GM12864 (cell line): ENCODE data around the gene SACS.
"Not testable (repeated sequence)": the region's sequence is repeated elsewhere in the genome, so short reads cannot be mapped to it uniquely, and the experiment has no call there.

Experiments used
- DNase-seq: peaks from one replicate; pipeline ENCODE4 v3.0.0-alpha.2; 2011; ENCODE audit warnings: low read depth
- H3K4me3 ChIP-seq: 2 replicates; pipeline ENCODE4 v1.5.1; 2011; ENCODE audit warnings: mild to moderate bottlenecking, low read depth, low read length, control low read depth
- TF ChIP-seq, protein P1 (sequence below): IDR thresholded peaks from 2 replicates; pipeline ENCODE4 v1.5.1; 2011; ENCODE audit warnings: low read depth, mild to moderate bottlenecking, moderate library complexity, low read length, control low read depth, inconsistent platforms; ENCODE audit errors: missing control alignments

Gene SACS

GRCh38 chr13:23445794-23446193, 12.3 kb upstream of the SACS start:
- TF ChIP-seq, protein P1, sequence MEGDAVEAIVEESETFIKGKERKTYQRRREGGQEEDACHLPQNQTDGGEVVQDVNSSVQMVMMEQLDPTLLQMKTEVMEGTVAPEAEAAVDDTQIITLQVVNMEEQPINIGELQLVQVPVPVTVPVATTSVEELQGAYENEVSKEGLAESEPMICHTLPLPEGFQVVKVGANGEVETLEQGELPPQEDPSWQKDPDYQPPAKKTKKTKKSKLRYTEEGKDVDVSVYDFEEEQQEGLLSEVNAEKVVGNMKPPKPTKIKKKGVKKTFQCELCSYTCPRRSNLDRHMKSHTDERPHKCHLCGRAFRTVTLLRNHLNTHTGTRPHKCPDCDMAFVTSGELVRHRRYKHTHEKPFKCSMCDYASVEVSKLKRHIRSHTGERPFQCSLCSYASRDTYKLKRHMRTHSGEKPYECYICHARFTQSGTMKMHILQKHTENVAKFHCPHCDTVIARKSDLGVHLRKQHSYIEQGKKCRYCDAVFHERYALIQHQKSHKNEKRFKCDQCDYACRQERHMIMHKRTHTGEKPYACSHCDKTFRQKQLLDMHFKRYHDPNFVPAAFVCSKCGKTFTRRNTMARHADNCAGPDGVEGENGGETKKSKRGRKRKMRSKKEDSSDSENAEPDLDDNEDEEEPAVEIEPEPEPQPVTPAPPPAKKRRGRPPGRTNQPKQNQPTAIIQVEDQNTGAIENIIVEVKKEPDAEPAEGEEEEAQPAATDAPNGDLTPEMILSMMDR, result no peak
- H3K4me3 ChIP-seq, result no peak overlapping the region
- DNase-seq, result no peak

GRCh38 chr13:23443878-23444277, 10.4 kb upstream of the SACS start:
- TF ChIP-seq, protein P1, result no peak
- no peak for DNase-seq
- H3K4me3 ChIP-seq, result no peak overlapping the region

DNA sequence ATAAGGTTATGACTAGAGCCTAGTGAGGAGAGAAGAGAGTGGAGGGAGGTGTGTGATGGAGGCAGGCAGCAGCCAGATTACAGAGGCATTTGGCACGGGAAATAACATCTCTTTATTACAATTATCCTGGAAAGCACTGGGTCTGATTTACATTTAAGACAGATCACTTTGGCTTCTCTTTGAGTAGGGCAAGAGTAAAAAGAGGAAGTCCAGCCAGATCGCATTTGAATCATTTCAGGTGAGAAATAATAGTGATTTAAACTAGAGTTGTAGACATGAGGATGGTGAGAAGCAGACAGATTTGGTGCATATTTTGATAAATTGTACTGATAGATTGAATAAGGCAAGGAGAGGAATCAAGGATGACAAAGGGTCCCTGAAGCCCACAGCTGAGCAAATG, 9.6 kb upstream of the SACS start:
- H3K4me3 ChIP-seq, result no peak overlapping the region
- DNase-seq, result no peak
- TF ChIP-seq, protein P1, result no peak

DNA sequence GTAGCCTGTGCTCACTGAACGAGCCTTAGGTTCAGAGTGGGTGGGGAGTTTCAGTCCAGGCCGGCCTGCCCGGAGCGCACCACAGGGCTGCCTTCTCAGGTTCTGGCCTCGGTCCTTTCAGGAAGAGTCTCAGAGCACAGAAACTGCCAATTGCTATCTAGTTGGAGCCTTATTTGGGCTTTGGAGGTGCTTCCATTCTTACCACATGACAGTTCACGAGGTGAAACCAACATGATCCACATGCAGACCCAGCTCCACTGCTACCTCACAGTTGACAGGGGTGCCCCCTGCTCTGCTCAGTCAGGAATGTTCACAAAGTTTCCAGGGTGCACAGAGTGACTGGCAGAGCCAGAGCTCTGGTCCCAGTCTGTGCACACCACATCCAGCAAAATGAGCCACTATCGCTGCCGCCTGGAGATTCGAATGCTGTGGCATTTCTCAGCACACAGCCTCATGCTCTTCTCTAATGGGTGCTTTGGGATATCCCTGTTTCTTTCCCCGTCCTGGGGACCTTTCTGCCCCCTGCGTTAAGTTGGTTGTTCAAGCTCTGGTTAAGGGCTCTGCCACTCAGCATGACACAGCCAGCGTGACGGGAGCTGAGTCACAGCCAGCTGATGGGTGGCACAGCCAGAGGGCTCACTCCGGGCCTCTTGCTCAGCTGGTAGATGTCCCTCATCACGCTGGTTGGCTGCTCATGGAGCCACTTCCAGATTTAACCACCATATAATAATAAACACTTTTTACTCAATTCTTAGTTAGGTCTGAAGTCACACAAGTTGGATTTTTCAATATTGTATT, 7.5 kb upstream of the SACS start:
- H3K4me3 ChIP-seq, result no peak overlapping the region
- TF ChIP-seq, protein P1, result no peak
- DNase-seq, result no peak

GRCh38 chr13:23440324-23440723, 6.8 kb upstream of the SACS start:
- H3K4me3 ChIP-seq, DNase-seq: not testable (repeated sequence)

DNA sequence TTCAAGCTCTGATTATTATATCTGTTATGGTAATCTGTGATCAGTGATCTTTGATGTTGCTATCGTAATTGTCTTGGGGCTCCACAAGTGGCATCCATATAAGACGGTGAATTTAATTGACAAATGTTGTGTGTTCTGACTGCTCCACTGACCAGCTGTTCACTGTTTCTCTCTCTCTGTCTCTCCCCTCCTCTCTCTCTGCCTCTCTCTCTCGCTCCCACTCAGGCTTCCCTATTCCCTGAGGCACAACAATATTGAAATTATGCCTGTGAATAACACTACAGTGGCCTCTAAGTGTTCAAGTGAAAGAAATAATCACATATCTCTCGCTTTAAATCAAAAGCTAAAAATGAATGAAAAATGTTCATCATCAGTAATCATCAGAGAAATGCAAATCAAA, 4.4 kb upstream of the SACS start:
- DNase-seq, result no peak
- TF ChIP-seq, protein P1, result no peak
- H3K4me3 ChIP-seq, result no peak overlapping the region

DNA sequence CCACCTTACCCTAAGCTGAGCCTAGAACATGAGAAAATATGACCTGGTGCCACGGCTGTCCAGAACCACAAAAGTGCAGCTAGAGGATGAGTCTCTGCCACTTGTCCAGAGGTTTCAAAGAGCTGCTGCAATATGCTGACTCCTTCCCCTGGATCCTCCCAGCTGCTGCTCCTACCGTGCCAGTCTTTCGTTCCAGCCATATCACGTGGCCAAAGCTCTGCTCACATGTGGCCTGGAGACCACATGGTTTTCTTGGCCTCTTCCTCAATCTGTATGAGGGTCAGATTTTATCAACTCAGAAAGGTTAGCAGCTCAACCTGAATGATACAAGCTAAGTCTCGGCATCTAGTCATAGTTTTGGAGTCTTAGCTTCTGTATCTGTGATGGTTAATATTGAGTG, 3.2 kb upstream of the SACS start:
- DNase-seq, result no peak
- H3K4me3 ChIP-seq, result no peak overlapping the region
- TF ChIP-seq, protein P1, result no peak

- no peak for DNase-seq
- TF ChIP-seq, protein P1, result no peak
- no peak overlapping the region for H3K4me3 ChIP-seq
Observed at GRCh38 chr13:23434491-23434890, 989 bp upstream of the SACS start.
